Skeletal muscle cell (primary cell): Measurements from ENCODE around the gene FAM193B.

ENCODE experiments used
- DNase-seq: peaks from one replicate; pipeline ENCODE4 v3.0.0-alpha.2; 2010; ENCODE audit warnings: low read depth
- H3K4me3 ChIP-seq: 2 replicates; pipeline ENCODE4 v1.5.1; 2011; ENCODE audit warnings: low read depth, mild to moderate bottlenecking, control low read depth, low read length, moderate library complexity

FAM193B gene

GRCh38 chr5:177554474-177555111 lies at the start of gene FAM193B:
TSS of gene FAM193B (minus strand) at chr5:177554563. CDS start at chr5:177554458, 105 bp downstream.
- peak within 1 kb of the TSS; percentile 80 for H3K4me3 ChIP-seq
- DNase-seq = no peak

GRCh38 chr5:177604116-177604521 lies 49.8 kb upstream of the FAM193B start:
- DNase-seq = no peak
- no peak overlapping the region for H3K4me3 ChIP-seq

- DNase-seq = no peak
- no peak overlapping the region for H3K4me3 ChIP-seq
Observed at GRCh38 chr5:177603631-177604030, 49.3 kb upstream of the FAM193B start.

GRCh38 chr5:177602458-177602830 lies 48.1 kb upstream of the FAM193B start:
- DNase-seq = no peak

GRCh38 chr5:177601577-177602457 lies 47.5 kb upstream of the FAM193B start:
- H3K4me3 ChIP-seq = no peak overlapping the region
- DNase-seq = no peak

More at GRCh38 chr5:177602458-177602830, 48.1 kb upstream of the FAM193B start:
- H3K4me3 ChIP-seq = no peak overlapping the region

- peak overlapping the region; percentile 86 for H3K4me3 ChIP-seq
Observed at GRCh38 chr5:177601126-177601525, 46.8 kb upstream of the FAM193B start.

GRCh38 chr5:177600508-177601018 lies 46.2 kb upstream of the FAM193B start:
- H3K4me3 ChIP-seq = peak overlapping the region; percentile 86
- DNase-seq = no peak

More at GRCh38 chr5:177601126-177601525, 46.8 kb upstream of the FAM193B start:
- DNase-seq = no peak

- DNase-seq = peak; percentile 22
- H3K4me3 ChIP-seq = peak within 1 kb of the TSS; percentile 86
Observed at GRCh38 chr5:177599731-177600507, 45.6 kb upstream of the FAM193B start, which contains the start of gene B4GALT7. TSS of gene B4GALT7 (plus strand) at chr5:177600132. CDS start at chr5:177600211, 79 bp downstream.

GRCh38 chr5:177598477-177598876 lies 44.1 kb upstream of the FAM193B start:
- H3K4me3 ChIP-seq = no peak overlapping the region

GRCh38 chr5:177596775-177597238 lies 42.4 kb upstream of the FAM193B start:
- H3K4me3 ChIP-seq = no peak overlapping the region
- DNase-seq = no peak

More at GRCh38 chr5:177598477-177598876, 44.1 kb upstream of the FAM193B start:
- DNase-seq = no peak

GRCh38 chr5:177595991-177596774 lies 41.8 kb upstream of the FAM193B start:
- H3K4me3 ChIP-seq = no peak overlapping the region

GRCh38 chr5:177595026-177595585 lies 40.7 kb upstream of the FAM193B start:
- no peak for DNase-seq
- H3K4me3 ChIP-seq = no peak overlapping the region

More at GRCh38 chr5:177595991-177596774, 41.8 kb upstream of the FAM193B start:
- no peak for DNase-seq

GRCh38 chr5:177594071-177594470 lies 39.7 kb upstream of the FAM193B start:
- no peak for DNase-seq
- no peak overlapping the region for H3K4me3 ChIP-seq

- peak overlapping the region; percentile 95 for H3K4me3 ChIP-seq
- DNase-seq = no peak
Observed at GRCh38 chr5:177593511-177593910, 39.1 kb upstream of the FAM193B start.

GRCh38 chr5:177592905-177593304 lies 38.5 kb upstream of the FAM193B start:
- H3K4me3 ChIP-seq = peak overlapping the region; percentile 95
- no peak for DNase-seq

GRCh38 chr5:177592010-177592834 lies 37.9 kb upstream of the FAM193B start, which contains the start of gene TMED9:
TSS of gene TMED9 (plus strand) at chr5:177592203. CDS start at chr5:177592215, 12 bp downstream.
- peak within 1 kb of the TSS; percentile 95 for H3K4me3 ChIP-seq
- DNase-seq = peak; percentile 31

GRCh38 chr5:177591690-177592009 lies 37.3 kb upstream of the FAM193B start:
- DNase-seq = no peak
- H3K4me3 ChIP-seq = peak overlapping the region; percentile 95
